GM23248 (cell line): ENCODE data around the gene EVL.

Source experiments
- EZH2 ChIP-seq: fragments of 200-600 bp; sonication (generic); IDR thresholded peaks from 2 replicates; pipeline ENCODE4 v1.6.1; 2018; ENCODE audit warnings: antibody characterized with exemption, mild to moderate bottlenecking; ENCODE audit not compliant: insufficient read depth, poor library complexity, severe bottlenecking
- EZH2phosphoT487 ChIP-seq: fragments of 200-600 bp; sonication (generic); IDR thresholded peaks from 2 replicates; pipeline ENCODE4 v1.6.1; 2018; ENCODE audit warnings: antibody characterized with exemption, moderate library complexity, mild to moderate bottlenecking, low read depth; ENCODE audit not compliant: insufficient read depth

GRCh38 chr14:100150932-100151587, 85.8 kb downstream of the EVL start:
- TF ChIP-seq EZH2 = no peak
- TF ChIP-seq EZH2phosphoT487 = no peak
